GM18870 (cell line): ENCODE results near the gene KDR.

ENCODE experiments used
- ATAC-seq: cut with Tn5 transposase; IDR thresholded peaks from one replicate; pipeline ENCODE4 v1.9.1; 2021; ENCODE audit warnings: moderate library complexity; ENCODE audit not compliant: unreplicated experiment

Gene KDR

GRCh38 chr4:55125087-55125721 lies at the start of gene KDR:
KDR (minus strand) TSS chr4:55125595; CDS start chr4:55125293, 302 bp downstream.
- no peak for ATAC-seq

GRCh38 chr4:55173580-55173979 lies 48.2 kb upstream of the KDR start:
- no peak for ATAC-seq

- no peak for ATAC-seq
Measured at GRCh38 chr4:55172694-55173287, 47.4 kb upstream of the KDR start.

- no peak for ATAC-seq
Measured at GRCh38 chr4:55170462-55170861, 45.1 kb upstream of the KDR start.

GRCh38 chr4:55169352-55169961 lies 44.1 kb upstream of the KDR start:
- ATAC-seq = no peak

GRCh38 chr4:55162396-55162795 lies 37.0 kb upstream of the KDR start:
- ATAC-seq = no peak

GRCh38 chr4:55161739-55162138 lies 36.3 kb upstream of the KDR start:
- no peak for ATAC-seq

GRCh38 chr4:55159851-55160250 lies 34.5 kb upstream of the KDR start:
- ATAC-seq = no peak

GRCh38 chr4:55158957-55159356 lies 33.6 kb upstream of the KDR start:
- no peak for ATAC-seq

- ATAC-seq = no peak
Measured at GRCh38 chr4:55157559-55158277, 32.3 kb upstream of the KDR start.

- no peak for ATAC-seq
Measured at GRCh38 chr4:55154933-55155332, 29.5 kb upstream of the KDR start.

GRCh38 chr4:55154290-55154880 lies 29.0 kb upstream of the KDR start:
- no peak for ATAC-seq

- ATAC-seq = no peak
Measured at GRCh38 chr4:55143858-55144257, 18.5 kb upstream of the KDR start.

- no peak for ATAC-seq
Measured at GRCh38 chr4:55138367-55138766, 13.0 kb upstream of the KDR start.

- no peak for ATAC-seq
Measured at GRCh38 chr4:55136634-55137033, 11.2 kb upstream of the KDR start.

GRCh38 chr4:55133951-55134350 lies 8.6 kb upstream of the KDR start:
- no peak for ATAC-seq

GRCh38 chr4:55132775-55133174 lies 7.4 kb upstream of the KDR start:
- no peak for ATAC-seq

- ATAC-seq = no peak
Measured at GRCh38 chr4:55127521-55127920, 2.1 kb upstream of the KDR start.

GRCh38 chr4:55127053-55127452 lies 1.7 kb upstream of the KDR start:
- no peak for ATAC-seq

- no peak for ATAC-seq
Measured at GRCh38 chr4:55125763-55126541, 557 bp upstream of the KDR start.
